Prostate gland (tissue), 2 donors: ENCODE data around the gene HACL1.

Source experiments
- POLR2AphosphoS5 ChIP-seq: sonication (generic); formaldehyde crosslinking; IDR thresholded peaks from one replicate; pipeline ENCODE4 v1.6.1; 2017; ENCODE audit warnings: antibody characterized with exemption
- TF ChIP-seq, protein P1 (sequence below), 4 experiments: fragments of 200-600 bp in 2 of 4; fragments of 450-650 bp in 2 of 4; sonication (generic) in 2 of 4; IDR thresholded peaks; 1 replicate in 3 of 4; 2 replicates in 1 of 4; pipeline ENCODE4 v1.5.1; 2016 to 2019; ENCODE audit warnings: antibody characterized with exemption in 4 of 4, mild to moderate bottlenecking in 2 of 4, moderate library complexity in 2 of 4

DNA sequence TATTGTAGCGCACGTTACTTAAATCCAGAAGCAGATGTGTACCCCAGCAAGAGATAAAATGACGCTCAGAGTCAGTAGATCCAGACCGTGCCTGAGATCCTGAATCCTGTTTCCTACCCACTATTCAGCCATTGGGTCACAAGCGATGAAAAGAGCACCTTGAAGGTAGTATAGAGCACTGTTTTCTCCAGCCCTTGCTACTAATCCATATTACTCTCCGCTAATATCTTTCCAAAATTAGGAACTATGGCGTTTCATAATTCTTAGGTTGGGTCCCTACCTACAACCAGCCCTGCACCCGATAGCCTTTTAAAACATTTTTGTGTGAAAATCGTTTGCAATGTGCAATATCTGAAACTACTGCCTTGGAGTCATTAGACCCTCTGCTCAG, 772 bp upstream of the HACL1 start:
- TF ChIP-seq, protein P1, sequence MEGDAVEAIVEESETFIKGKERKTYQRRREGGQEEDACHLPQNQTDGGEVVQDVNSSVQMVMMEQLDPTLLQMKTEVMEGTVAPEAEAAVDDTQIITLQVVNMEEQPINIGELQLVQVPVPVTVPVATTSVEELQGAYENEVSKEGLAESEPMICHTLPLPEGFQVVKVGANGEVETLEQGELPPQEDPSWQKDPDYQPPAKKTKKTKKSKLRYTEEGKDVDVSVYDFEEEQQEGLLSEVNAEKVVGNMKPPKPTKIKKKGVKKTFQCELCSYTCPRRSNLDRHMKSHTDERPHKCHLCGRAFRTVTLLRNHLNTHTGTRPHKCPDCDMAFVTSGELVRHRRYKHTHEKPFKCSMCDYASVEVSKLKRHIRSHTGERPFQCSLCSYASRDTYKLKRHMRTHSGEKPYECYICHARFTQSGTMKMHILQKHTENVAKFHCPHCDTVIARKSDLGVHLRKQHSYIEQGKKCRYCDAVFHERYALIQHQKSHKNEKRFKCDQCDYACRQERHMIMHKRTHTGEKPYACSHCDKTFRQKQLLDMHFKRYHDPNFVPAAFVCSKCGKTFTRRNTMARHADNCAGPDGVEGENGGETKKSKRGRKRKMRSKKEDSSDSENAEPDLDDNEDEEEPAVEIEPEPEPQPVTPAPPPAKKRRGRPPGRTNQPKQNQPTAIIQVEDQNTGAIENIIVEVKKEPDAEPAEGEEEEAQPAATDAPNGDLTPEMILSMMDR (IDR thresholded peaks at IDR 0.05), result no peak
- no peak for TF ChIP-seq POLR2AphosphoS5
